Measurements from ENCODE around the gene GRIK5. TPM values are rescaled to one million over a fixed set of nuclear protein-coding genes. Genes with fewer than 3 reads are reported as not detected.

The GRIK5 gene
- total RNA-seq, 6 experiments from 2014 or later, result 0.15 to 0.42 (median 0.17) TPM; not detected in 2

- Histone ChIP-seq H3K4me1 (no peaks in the 10 kb centered on the region), H3K27ac (no peak overlapping the region), H3K9me3 (no peaks in the 10 kb centered on the region), H3K27me3 (no peaks in the 10 kb centered on the region), H3K36me3 (no peaks in the 10 kb centered on the region), H3K4me3 (no peak overlapping the region)
- ATAC-seq, result no peak
- DNase-seq, result no peak
- intact Hi-C loops (cut with DNase I), result no loop called here
- 17% methylated on average over 8 of the region's 9 CpGs for WGBS (ENCODE audit: insufficient coverage, low coverage, low lambda C conversion rate, missing lambda C conversion rate)
- TF ChIP-seq POLR2A (IDR thresholded peaks at IDR 0.05), result no peak
- TF ChIP-seq, protein P1, sequence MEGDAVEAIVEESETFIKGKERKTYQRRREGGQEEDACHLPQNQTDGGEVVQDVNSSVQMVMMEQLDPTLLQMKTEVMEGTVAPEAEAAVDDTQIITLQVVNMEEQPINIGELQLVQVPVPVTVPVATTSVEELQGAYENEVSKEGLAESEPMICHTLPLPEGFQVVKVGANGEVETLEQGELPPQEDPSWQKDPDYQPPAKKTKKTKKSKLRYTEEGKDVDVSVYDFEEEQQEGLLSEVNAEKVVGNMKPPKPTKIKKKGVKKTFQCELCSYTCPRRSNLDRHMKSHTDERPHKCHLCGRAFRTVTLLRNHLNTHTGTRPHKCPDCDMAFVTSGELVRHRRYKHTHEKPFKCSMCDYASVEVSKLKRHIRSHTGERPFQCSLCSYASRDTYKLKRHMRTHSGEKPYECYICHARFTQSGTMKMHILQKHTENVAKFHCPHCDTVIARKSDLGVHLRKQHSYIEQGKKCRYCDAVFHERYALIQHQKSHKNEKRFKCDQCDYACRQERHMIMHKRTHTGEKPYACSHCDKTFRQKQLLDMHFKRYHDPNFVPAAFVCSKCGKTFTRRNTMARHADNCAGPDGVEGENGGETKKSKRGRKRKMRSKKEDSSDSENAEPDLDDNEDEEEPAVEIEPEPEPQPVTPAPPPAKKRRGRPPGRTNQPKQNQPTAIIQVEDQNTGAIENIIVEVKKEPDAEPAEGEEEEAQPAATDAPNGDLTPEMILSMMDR (IDR thresholded peaks at IDR 0.05), result no peak
Measured at GRCh38 chr19:42090672-42091071, 20.7 kb upstream of the GRIK5 start.

GRCh38 chr19:42089772-42090171, 19.8 kb upstream of the GRIK5 start:
- TF ChIP-seq POLR2A (IDR thresholded peaks at IDR 0.05), result no peak
- TF ChIP-seq, protein P1 (IDR thresholded peaks at IDR 0.05), result no peak
- Histone ChIP-seq H3K36me3 (no peaks in the 10 kb centered on the region), H3K4me3 (no peak overlapping the region), H3K27ac (no peak overlapping the region), H3K9me3 (no peaks in the 10 kb centered on the region), H3K4me1 (no peaks in the 10 kb centered on the region), H3K27me3 (no peaks in the 10 kb centered on the region)
- intact Hi-C loops (cut with DNase I), result no loop called here
- ATAC-seq (no peak), DNase-seq (no peak)
- WGBS (ENCODE audit: insufficient coverage, low coverage, low lambda C conversion rate, missing lambda C conversion rate), result 72% methylated on average over 6 of the region's 13 CpGs

DNA sequence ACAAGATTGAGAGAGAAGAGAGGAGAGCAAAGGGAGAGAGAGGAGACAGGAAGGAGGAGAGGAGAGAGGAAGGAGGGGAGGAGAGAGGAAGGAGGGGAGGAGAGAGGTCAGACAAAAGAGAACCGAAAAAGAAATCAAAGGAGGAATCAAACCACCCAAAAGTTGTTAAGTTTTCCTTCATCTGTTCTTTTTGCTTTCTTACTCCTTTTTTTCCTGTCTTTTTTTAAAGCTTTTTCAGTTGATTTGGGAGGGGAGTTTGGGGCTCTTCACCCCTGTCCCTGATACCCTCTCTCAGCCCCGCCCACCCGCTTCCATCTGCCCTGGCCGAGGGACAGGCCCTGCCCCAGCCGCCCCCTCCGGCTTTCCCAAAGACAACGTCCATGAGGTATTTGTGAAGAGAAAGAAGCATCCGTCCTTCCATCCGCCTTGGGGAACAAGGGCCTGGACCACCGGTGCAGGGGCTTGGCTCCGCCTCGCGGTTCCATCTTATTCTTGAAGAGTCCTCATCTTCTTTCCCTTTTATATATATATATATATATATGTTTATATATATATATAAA, 19.3 kb upstream of the GRIK5 start:
- no peaks in the 10 kb centered on the region for H3K9me3 ChIP-seq
- intact Hi-C loops (cut with DNase I), result no loop called here
- no peak for DNase-seq
- H3K27ac ChIP-seq, result no peak overlapping the region
- no peaks in the 10 kb centered on the region for H3K36me3 ChIP-seq
- no peaks in the 10 kb centered on the region for H3K4me1 ChIP-seq
- TF ChIP-seq, protein P1 (IDR thresholded peaks at IDR 0.05), result no peak
- no peak for TF ChIP-seq POLR2A (IDR thresholded peaks at IDR 0.05)
- WGBS (ENCODE audit: insufficient coverage, low coverage, low lambda C conversion rate, missing lambda C conversion rate), result 72% methylated on average over 13 of the region's 13 CpGs
- no peak for ATAC-seq
- H3K27me3 ChIP-seq, result no peaks in the 10 kb centered on the region
- H3K4me3 ChIP-seq, result no peak overlapping the region

- Histone ChIP-seq H3K36me3 (no peaks in the 10 kb centered on the region), H3K9me3 (no peaks in the 10 kb centered on the region), H3K27ac (no peak overlapping the region), H3K4me1 (no peaks in the 10 kb centered on the region), H3K4me3 (no peak overlapping the region), H3K27me3 (no peaks in the 10 kb centered on the region)
- DNase-seq, result no peak
- ATAC-seq, result peak; percentile 8 to 28 (median 17)
- TF ChIP-seq, protein P1 (IDR thresholded peaks at IDR 0.05), result no peak
- TF ChIP-seq POLR2A (IDR thresholded peaks at IDR 0.05), result no peak
- intact Hi-C loops (cut with DNase I), result no loop called here
- WGBS (ENCODE audit: insufficient coverage, low coverage, low lambda C conversion rate, missing lambda C conversion rate), result 33% methylated on average over 6 of the region's 18 CpGs
Measured at GRCh38 chr19:42088471-42089190, 18.6 kb upstream of the GRIK5 start.

Measured in right lobe of liver (tissue), 6 donors.